Measurements from ENCODE around the gene FOXB2. TPM values are rescaled to one million over a fixed set of nuclear protein-coding genes. Genes with fewer than 3 reads are reported as not detected.
"Not testable (repeated sequence)": the region's sequence is repeated elsewhere in the genome, so short reads cannot be mapped to it uniquely, and the experiment has no call there.

FOXB2 gene
- total and polyA plus RNA-seq, 7 donors, result 0.18 TPM; not detected in 6

GRCh38 chr9:77038281-77039036 is 19.0 kb downstream of the FOXB2 start:
- ATAC-seq (no peak), DNase-seq (no peak)
- TF ChIP-seq CTCF (IDR thresholded peaks at IDR 0.05), result no peak
- Histone ChIP-seq H3K4me3 (no peak overlapping the region), H3K9me3 (no peaks in the 10 kb centered on the region), H3K36me3 (ENCODE audit: insufficient read depth in 1 of 2, low read depth in 1 of 2) (no peaks in the 10 kb centered on the region), H3K27me3 (ENCODE audit: insufficient read depth in 3 of 3, low read length in 2 of 3) (peaks cover 0 to 7% (median 3%) of the 10 kb centered on the region in 3 donors), H3K27ac (no peak overlapping the region), H3K4me1 (no peaks in the 10 kb centered on the region)
- WGBS, 3 donors, result 3 to 15% (median 9%) methylated on average over 2 of the region's 2 CpGs
- intact Hi-C loops (cut with DNase I), result no loop called here

GRCh38 chr9:77040340-77040739 is 20.9 kb downstream of the FOXB2 start:
- no peaks in the 10 kb centered on the region for H3K9me3 ChIP-seq
- no peaks in the 10 kb centered on the region for H3K4me1 ChIP-seq
- no peak for DNase-seq
- H3K4me3 ChIP-seq, result no peak overlapping the region
- no peak for ATAC-seq
- intact Hi-C loops (cut with DNase I), result no loop called here
- no peaks in the 10 kb centered on the region for H3K36me3 ChIP-seq (ENCODE audit: insufficient read depth in 1 of 2, low read depth in 1 of 2)
- H3K27ac ChIP-seq, result no peak overlapping the region
- 54 to 66% (median 65%) methylated on average over 7 of the region's 7 CpGs for WGBS, 3 donors
- peaks cover 0 to 4% (median 2%) of the 10 kb centered on the region in 3 donors for H3K27me3 ChIP-seq (ENCODE audit: insufficient read depth in 3 of 3, low read length in 2 of 3)
- no peak for TF ChIP-seq CTCF (IDR thresholded peaks at IDR 0.05)

DNA sequence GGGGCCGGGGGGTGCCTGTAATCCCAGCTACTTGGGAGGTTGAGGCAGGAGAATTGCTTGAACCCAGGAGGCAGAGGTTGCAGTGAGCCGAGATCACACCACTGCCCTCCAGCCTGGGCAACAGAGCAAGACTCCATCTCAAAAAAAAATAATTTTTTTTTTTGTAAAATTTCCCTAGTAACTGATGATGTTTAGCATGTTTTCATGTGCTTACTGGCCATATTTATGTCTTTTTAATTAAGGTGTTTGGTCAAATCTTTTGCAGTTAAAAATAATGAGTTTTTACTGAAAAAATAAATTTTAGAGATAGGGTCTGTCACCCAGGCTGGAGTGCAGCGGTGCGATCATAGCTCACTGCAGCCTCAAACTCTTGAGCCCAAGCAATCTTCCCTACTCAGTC is 24.3 kb downstream of the FOXB2 start:
- not testable (repeated sequence) for ATAC-seq

DNA sequence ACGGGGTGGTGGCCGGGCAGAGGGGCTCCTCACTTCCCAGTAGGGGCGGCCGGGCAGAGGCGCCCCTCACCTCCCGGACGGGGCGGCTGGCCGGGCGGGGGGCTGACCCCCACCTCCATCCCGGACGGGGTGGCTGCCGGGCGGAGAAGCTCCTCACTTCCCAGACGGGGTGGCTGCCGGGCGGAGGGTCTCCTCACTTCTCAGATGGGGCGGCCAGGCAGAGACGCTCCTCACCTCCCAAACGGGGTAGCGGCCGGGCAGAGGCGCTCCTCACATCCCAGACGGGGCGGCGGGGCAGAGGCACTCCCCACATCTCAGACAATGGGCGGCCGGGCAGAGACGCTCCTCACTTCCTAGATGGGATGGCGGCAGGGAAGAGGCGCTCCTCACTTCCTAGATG is 41.2 kb downstream of the FOXB2 start:
- H3K36me3 ChIP-seq (ENCODE audit: insufficient read depth in 1 of 2, low read depth in 1 of 2); intact Hi-C loops (cut with DNase I); H3K27me3 ChIP-seq (ENCODE audit: insufficient read depth in 3 of 3, low read length in 2 of 3); H3K4me1 ChIP-seq; DNase-seq; H3K4me3 ChIP-seq; H3K9me3 ChIP-seq; H3K27ac ChIP-seq; ATAC-seq: not testable (repeated sequence)
- WGBS, 3 donors, result 88 to 95% (median 93%) methylated on average over 11 to 26 of the region's 31 CpGs

More for the DNA sequence above, 24.3 kb downstream of the FOXB2 start:
- H3K4me3 ChIP-seq; intact Hi-C loops (cut with DNase I); H3K4me1 ChIP-seq; H3K36me3 ChIP-seq (ENCODE audit: insufficient read depth in 1 of 2, low read depth in 1 of 2); H3K27me3 ChIP-seq (ENCODE audit: insufficient read depth in 3 of 3, low read length in 2 of 3); H3K9me3 ChIP-seq; DNase-seq; H3K27ac ChIP-seq: not testable (repeated sequence)
- 91 to 97% (median 95%) methylated on average over 4 of the region's 4 CpGs for whole genome bisulfite sequencing, 3 donors

- 77 to 81% (median 80%) methylated on average over 6 of the region's 6 CpGs for WGBS, 3 donors
- no peak for ATAC-seq
- no peaks in the 10 kb centered on the region for H3K4me1 ChIP-seq
- H3K9me3 ChIP-seq, result no peaks in the 10 kb centered on the region
- intact Hi-C loops (cut with DNase I), result no loop called here
- no peak overlapping the region for H3K4me3 ChIP-seq
- H3K36me3 ChIP-seq (ENCODE audit: insufficient read depth in 1 of 2, low read depth in 1 of 2), result no peaks in the 10 kb centered on the region
- no peak overlapping the region for H3K27ac ChIP-seq
- TF ChIP-seq CTCF (IDR thresholded peaks at IDR 0.05), result no peak
- no peak for DNase-seq
- H3K27me3 ChIP-seq (ENCODE audit: insufficient read depth in 3 of 3, low read length in 2 of 3), result no peaks in the 10 kb centered on the region
These were observed 44.3 kb downstream of the FOXB2 start for GRCh38 chr9:77063645-77064285.
